Measurements from ENCODE around the gene CD7.

CD7 gene

GRCh38 chr17:82346342-82347300 lies 29.2 kb upstream of the CD7 start:
- DNase-seq, result no peak

GRCh38 chr17:82345151-82345976 lies 28.0 kb upstream of the CD7 start:
- no peak for DNase-seq

- DNase-seq, result no peak
Measured at GRCh38 chr17:82344175-82344907, 26.9 kb upstream of the CD7 start.

- DNase-seq, result no peak
Measured at GRCh38 chr17:82343560-82343959, 26.2 kb upstream of the CD7 start.

GRCh38 chr17:82342361-82343079 lies 25.1 kb upstream of the CD7 start:
- DNase-seq, result no peak

- no peak for DNase-seq
Measured at GRCh38 chr17:82339634-82340580, 22.5 kb upstream of the CD7 start.

- no peak for DNase-seq
Measured at GRCh38 chr17:82338858-82339633, 21.6 kb upstream of the CD7 start.

- DNase-seq, result peak; percentile 34
Measured at GRCh38 chr17:82334622-82335394, 17.4 kb upstream of the CD7 start.

GRCh38 chr17:82334204-82334621 lies 16.8 kb upstream of the CD7 start:
- DNase-seq, result no peak

GRCh38 chr17:82333279-82334171 lies 16.1 kb upstream of the CD7 start, which contains the start of gene SECTM1:
Gene SECTM1 (minus strand): TSS chr17:82333766. CDS start chr17:82327240, 6,526 bp downstream.
- DNase-seq, result peak; percentile 70

GRCh38 chr17:82332669-82333278 lies 15.4 kb upstream of the CD7 start:
- DNase-seq, result peak; percentile 74

- DNase-seq, result no peak
Measured at GRCh38 chr17:82331345-82331939, 14.0 kb upstream of the CD7 start.

- DNase-seq, result no peak
Measured at GRCh38 chr17:82330322-82331239, 13.2 kb upstream of the CD7 start.

- no peak for DNase-seq
Measured at GRCh38 chr17:82329683-82330321, 12.4 kb upstream of the CD7 start.

- DNase-seq, result no peak
Measured at GRCh38 chr17:82328994-82329507, 11.6 kb upstream of the CD7 start.
